ENCODE measurements around the gene TNFRSF12A.

The TNFRSF12A gene

DNA sequence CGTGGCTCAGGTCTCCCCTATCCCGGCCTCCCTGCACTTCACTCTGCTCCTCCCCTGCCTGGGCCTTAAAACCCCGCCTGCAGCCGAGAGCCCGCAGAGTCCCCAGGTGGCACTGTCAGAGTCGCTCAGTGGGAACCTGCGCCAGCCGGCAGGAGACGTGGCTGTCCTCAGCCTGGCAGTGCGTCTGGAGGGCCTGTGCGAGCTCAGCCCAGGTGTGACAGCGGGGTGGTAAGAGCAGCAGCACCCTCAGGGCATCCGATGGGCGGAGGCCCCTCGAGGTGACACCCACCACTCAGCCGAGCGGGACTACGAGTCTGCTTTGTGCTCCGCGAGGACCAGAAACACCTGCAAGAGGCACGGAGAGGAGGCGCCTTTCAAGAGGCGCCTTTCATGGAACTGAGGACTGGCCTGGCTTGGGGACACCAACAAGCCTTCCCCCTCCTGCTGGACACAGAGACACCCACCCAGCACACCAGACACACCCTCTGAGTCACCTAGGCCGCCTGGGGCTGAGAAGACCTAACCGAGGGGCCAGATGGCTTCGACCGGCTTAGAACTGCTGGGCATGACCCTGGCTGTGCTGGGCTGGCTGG lies 7.2 kb upstream of the TNFRSF12A start, which contains the start of gene CLDN9:
CLDN9 (plus strand) TSS at position 96 of the 593 bp plus-strand sequence; CDS start at position 536, 440 bp downstream.
- Histone ChIP-seq H3K79me2 (ENCODE audit: insufficient read depth, low read length) (no peaks in the 10 kb centered on the region), H3K36me3 (ENCODE audit: insufficient read depth, low read length) (no peaks in the 10 kb centered on the region), H2AFZ (ENCODE audit: low read length) (no peak within 1 kb of the TSS), H3K27me3 (ENCODE audit: insufficient read depth, low read length, poor library complexity, severe bottlenecking) (no peaks in the 10 kb centered on the region), H3K4me3 (ENCODE audit: low read length, poor library complexity, severe bottlenecking) (no peak within 1 kb of the TSS), H3K9ac (ENCODE audit: low read depth, low read length, poor library complexity, severe bottlenecking) (no peak within 1 kb of the TSS), H3K9me3 (ENCODE audit: insufficient read depth, low read depth, low read length) (no peaks in the 10 kb centered on the region), H3K4me1 (ENCODE audit: insufficient read depth, low read length, poor library complexity, severe bottlenecking) (peaks cover 9% of the 10 kb centered on the region), H3K9me2 (replicated peaks; ENCODE audit: low read depth, low read length) (no peaks in the 10 kb centered on the region), H3F3A (ENCODE audit: low read depth) (no peaks in the 10 kb centered on the region), H4K20me1 (ENCODE audit: insufficient read depth, low read length, poor library complexity, severe bottlenecking) (no peaks in the 10 kb centered on the region), H3K4me2 (ENCODE audit: low read depth, low read length, poor library complexity, severe bottlenecking) (no peak within 1 kb of the TSS)
- TF ChIP-seq CTCF (conservative IDR thresholded peaks at IDR 0.05; ENCODE audit: low read length), result no peak
- TF ChIP-seq EZH2phosphoT487 (IDR thresholded peaks at IDR 0.05; ENCODE audit: borderline replicate concordance), result no peak

- H3K9me3 ChIP-seq (ENCODE audit: insufficient read depth, low read depth, low read length), result no peaks in the 10 kb centered on the region
- H2AFZ ChIP-seq (ENCODE audit: low read length), result no peak overlapping the region
- TF ChIP-seq EZH2phosphoT487 (IDR thresholded peaks at IDR 0.05; ENCODE audit: borderline replicate concordance), result no peak
- TF ChIP-seq CTCF (conservative IDR thresholded peaks at IDR 0.05; ENCODE audit: low read length), result no peak
- no peak overlapping the region for H3K4me3 ChIP-seq (ENCODE audit: low read length, poor library complexity, severe bottlenecking)
- H3K4me2 ChIP-seq (ENCODE audit: low read depth, low read length, poor library complexity, severe bottlenecking), result no peak overlapping the region
- no peaks in the 10 kb centered on the region for H3F3A ChIP-seq (ENCODE audit: low read depth)
- no peaks in the 10 kb centered on the region for H3K36me3 ChIP-seq (ENCODE audit: insufficient read depth, low read length)
- H3K4me1 ChIP-seq (ENCODE audit: insufficient read depth, low read length, poor library complexity, severe bottlenecking), result peaks cover 4% of the 10 kb centered on the region
- H4K20me1 ChIP-seq (ENCODE audit: insufficient read depth, low read length, poor library complexity, severe bottlenecking), result no peaks in the 10 kb centered on the region
- H3K9ac ChIP-seq (ENCODE audit: low read depth, low read length, poor library complexity, severe bottlenecking), result no peak overlapping the region
- no peaks in the 10 kb centered on the region for H3K9me2 ChIP-seq (replicated peaks; ENCODE audit: low read depth, low read length)
- no peaks in the 10 kb centered on the region for H3K27me3 ChIP-seq (ENCODE audit: insufficient read depth, low read length, poor library complexity, severe bottlenecking)
- H3K79me2 ChIP-seq (ENCODE audit: insufficient read depth, low read length), result no peaks in the 10 kb centered on the region
Measured at GRCh38 chr16:3013491-3013951, 6.6 kb upstream of the TNFRSF12A start.

DNA sequence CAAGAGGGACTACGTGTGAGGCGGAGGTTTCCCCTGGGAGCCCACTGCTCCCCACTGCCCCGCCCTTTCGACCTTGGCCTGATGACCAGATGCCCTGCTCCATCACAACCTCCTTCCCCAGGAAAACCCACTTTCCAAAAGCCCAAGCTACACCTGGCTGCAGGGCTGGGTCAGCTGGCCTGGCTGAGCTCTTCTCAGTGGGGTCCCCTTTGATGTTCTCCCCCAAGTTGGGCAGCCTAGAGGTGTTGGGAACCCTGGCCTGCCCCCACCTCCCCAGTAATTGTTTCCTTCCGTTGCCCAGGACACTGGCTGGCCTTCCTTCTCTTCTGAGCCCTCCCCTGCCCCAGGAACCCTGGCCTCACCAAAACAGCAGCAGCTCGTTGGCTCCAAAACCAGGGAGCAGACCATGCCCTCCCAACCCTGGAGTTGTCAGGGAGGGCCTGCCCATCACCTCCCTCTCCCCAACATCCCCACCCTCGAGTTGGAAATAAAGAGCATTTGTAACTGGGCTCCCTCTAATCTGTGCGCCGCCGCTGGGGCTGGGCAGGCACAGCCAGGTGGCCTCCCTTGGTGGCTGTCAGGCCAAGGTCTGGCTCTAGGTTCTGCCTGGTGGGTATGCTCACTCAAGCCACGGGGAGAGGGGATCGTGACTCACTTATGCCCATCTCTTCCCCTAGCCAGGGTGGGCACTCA lies 6.0 kb upstream of the TNFRSF12A start:
- Histone ChIP-seq H3K4me1 (ENCODE audit: insufficient read depth, low read length, poor library complexity, severe bottlenecking) (no peaks in the 10 kb centered on the region), H3K36me3 (ENCODE audit: insufficient read depth, low read length) (no peaks in the 10 kb centered on the region), H3K4me3 (ENCODE audit: low read length, poor library complexity, severe bottlenecking) (no peak overlapping the region), H2AFZ (ENCODE audit: low read length) (no peak overlapping the region), H3K27me3 (ENCODE audit: insufficient read depth, low read length, poor library complexity, severe bottlenecking) (no peaks in the 10 kb centered on the region), H3F3A (ENCODE audit: low read depth) (no peaks in the 10 kb centered on the region), H4K20me1 (ENCODE audit: insufficient read depth, low read length, poor library complexity, severe bottlenecking) (no peaks in the 10 kb centered on the region), H3K9me2 (replicated peaks; ENCODE audit: low read depth, low read length) (no peaks in the 10 kb centered on the region), H3K9me3 (ENCODE audit: insufficient read depth, low read depth, low read length) (no peaks in the 10 kb centered on the region), H3K9ac (ENCODE audit: low read depth, low read length, poor library complexity, severe bottlenecking) (no peak overlapping the region), H3K79me2 (ENCODE audit: insufficient read depth, low read length) (no peaks in the 10 kb centered on the region), H3K4me2 (ENCODE audit: low read depth, low read length, poor library complexity, severe bottlenecking) (no peak overlapping the region)
- TF ChIP-seq CTCF (conservative IDR thresholded peaks at IDR 0.05; ENCODE audit: low read length) (no peak), EZH2phosphoT487 (IDR thresholded peaks at IDR 0.05; ENCODE audit: borderline replicate concordance) (no peak)
